IPS-20b (cell line): ENCODE results near the gene NTN1.

Experiments used
- H3K27ac ChIP-seq: one replicate; pipeline ENCODE4 v1.5.1; 2013; ENCODE audit warnings: low read length
- H3K27me3 ChIP-seq: 2 replicates; pipeline ENCODE4 v1.6.1; 2013; ENCODE audit warnings: mild to moderate bottlenecking, low read length, inconsistent platforms; ENCODE audit not compliant: insufficient read depth
- H3K36me3 ChIP-seq: 2 replicates; pipeline ENCODE4 v1.6.1; 2013; ENCODE audit warnings: low read depth, mild to moderate bottlenecking, inconsistent platforms, low read length, moderate library complexity; ENCODE audit not compliant: insufficient read depth
- H3K4me1 ChIP-seq: 2 replicates; pipeline ENCODE4 v1.6.1; 2013; ENCODE audit warnings: mild to moderate bottlenecking, control low read depth, inconsistent platforms, low read length, moderate library complexity; ENCODE audit not compliant: insufficient read depth
- H3K4me3 ChIP-seq: 2 replicates; pipeline ENCODE4 v1.5.1; 2013; ENCODE audit warnings: mild to moderate bottlenecking, low read length, inconsistent platforms
- H3K9ac ChIP-seq: 2 replicates; pipeline ENCODE4 v1.6.1; 2013; ENCODE audit warnings: low read depth, mild to moderate bottlenecking, inconsistent platforms, low read length, moderate library complexity
- H3K9me3 ChIP-seq: 2 replicates; pipeline ENCODE4 v1.6.1; 2013; ENCODE audit warnings: mild to moderate bottlenecking, low read depth, low read length, inconsistent platforms; ENCODE audit not compliant: insufficient read depth

The NTN1 gene

GRCh38 chr17:8995711-8996110 lies 25.6 kb upstream of the NTN1 start:
- no peak overlapping the region for H3K4me3 ChIP-seq
- H3K36me3 ChIP-seq, result no peaks in the 10 kb centered on the region
- no peak overlapping the region for H3K27ac ChIP-seq
- peaks cover 12% of the 10 kb centered on the region for H3K4me1 ChIP-seq
- H3K9ac ChIP-seq, result no peak overlapping the region
- no peaks in the 10 kb centered on the region for H3K9me3 ChIP-seq
- H3K27me3 ChIP-seq, result peaks cover 23% of the 10 kb centered on the region

DNA sequence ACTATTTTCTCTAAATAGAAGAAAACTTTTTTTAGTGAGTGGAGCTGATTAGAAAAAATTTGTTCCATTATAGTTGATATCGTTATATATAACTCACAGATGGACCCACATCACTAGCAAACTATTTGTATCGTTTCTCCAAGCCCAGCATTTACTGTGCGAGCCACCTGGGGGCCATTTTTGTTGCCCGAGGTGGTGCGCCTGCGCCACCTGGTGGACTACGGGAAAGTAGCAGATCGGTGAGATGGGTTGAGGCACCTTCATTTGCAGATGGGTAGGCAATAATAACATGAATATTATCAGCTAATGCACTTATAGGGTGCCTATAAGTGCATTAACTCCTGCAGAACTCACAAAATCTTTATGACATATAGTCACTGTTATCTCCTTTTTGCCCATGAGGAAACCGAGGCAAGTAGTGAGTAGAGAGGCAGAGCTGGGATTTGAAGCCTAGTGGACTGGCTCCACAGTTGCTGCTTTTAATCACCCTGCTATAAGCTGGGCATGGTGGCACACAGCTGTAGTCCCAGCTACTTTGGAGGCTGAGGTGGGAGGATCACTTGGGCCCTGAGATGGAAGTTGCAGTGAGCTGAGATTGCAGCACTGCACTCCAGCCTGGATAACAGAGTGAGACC lies 23.2 kb upstream of the NTN1 start:
- Histone ChIP-seq H3K27ac (no peak overlapping the region), H3K4me3 (no peak overlapping the region), H3K9me3 (no peaks in the 10 kb centered on the region), H3K9ac (no peak overlapping the region), H3K4me1 (peaks cover 12% of the 10 kb centered on the region), H3K36me3 (no peaks in the 10 kb centered on the region), H3K27me3 (peaks cover 47% of the 10 kb centered on the region)

DNA sequence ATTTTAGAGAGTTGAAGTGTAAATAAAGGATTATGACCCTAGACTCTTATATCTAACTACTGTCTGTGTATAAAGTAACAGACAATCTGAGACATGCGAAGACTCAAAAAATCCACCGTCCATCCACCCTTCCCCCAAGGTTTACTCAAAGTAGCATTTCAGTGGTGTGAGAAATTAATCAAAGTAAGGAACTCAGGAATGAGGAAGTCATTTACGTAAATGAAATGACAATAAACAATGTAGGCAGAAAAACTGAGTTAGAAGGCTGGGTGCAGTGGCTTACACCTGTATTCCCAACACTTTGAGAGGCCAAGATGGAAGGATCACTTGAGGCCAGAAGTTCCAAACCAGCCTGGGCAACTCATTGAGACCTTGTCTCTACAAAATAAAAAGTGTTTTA lies 19.8 kb upstream of the NTN1 start:
- Histone ChIP-seq H3K9ac (no peak overlapping the region), H3K4me3 (no peak overlapping the region), H3K27ac (no peak overlapping the region), H3K36me3 (no peaks in the 10 kb centered on the region), H3K4me1 (peaks cover 7% of the 10 kb centered on the region; the same call in 1 of the 2 replicates), H3K27me3 (peaks cover 72% of the 10 kb centered on the region), H3K9me3 (no peaks in the 10 kb centered on the region)

DNA sequence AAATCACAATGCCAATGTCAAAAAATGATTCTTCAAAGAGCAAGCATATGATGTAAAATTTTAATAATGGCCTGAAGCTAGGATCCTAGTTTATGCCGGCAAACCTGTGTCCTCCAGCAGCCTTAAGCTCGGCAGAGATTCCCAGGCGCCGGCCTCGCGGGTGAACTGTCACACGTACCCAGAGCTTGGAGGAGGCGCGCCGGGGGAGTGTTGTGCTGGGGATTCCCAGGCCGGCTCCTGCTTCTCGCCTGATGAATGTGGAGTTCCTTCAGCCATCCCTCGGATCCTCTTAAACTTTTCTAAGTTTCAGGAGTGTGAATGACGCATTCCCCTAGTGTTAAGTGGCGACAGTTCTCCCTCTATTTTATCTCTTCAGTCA lies 19.1 kb upstream of the NTN1 start:
- Histone ChIP-seq H3K4me3 (peak overlapping the region; percentile 43; the same call in 1 of the 2 replicates), H3K27me3 (peaks cover 79% of the 10 kb centered on the region), H3K9me3 (no peaks in the 10 kb centered on the region), H3K9ac (no peak overlapping the region), H3K36me3 (no peaks in the 10 kb centered on the region), H3K27ac (no peak overlapping the region), H3K4me1 (peaks cover 7% of the 10 kb centered on the region; the same call in 1 of the 2 replicates)

DNA sequence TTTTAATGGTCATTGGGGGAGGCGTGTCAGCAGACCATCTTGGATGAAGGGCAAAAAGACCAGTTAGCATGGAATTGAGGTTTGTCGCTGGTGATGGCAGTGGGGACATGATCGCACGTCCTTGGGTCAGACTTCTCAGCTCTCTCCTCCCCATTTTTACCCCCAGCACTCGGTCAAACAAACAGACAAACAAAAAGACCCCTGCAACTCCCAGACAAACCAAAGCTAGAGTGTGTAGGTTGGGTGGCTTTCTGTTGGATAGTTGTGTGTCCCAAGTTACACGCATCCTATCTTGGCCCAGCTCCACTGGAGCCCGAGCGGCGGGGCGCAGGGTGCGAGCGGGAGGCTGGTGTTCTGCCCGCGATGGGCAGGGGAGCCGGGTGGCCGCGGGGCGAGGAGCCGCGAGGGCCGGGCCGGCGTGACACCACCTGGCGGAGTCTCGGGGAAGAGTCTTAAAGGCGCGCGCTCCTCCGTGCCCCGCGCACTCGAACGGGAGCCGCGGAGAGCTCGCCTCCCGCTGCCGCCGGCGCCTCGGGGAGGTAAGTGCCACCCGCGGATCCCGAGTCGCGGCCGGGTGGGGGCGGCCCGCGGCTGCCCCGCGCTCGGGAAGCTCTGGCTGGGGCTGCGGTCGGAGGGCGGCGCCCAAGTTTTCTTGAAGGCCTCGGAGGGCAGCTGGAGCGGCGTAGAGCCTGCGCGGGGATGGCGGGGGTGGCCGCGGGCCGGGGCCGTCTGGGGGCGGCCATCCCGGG lies 18.5 kb upstream of the NTN1 start:
- Histone ChIP-seq H3K27ac (no peak overlapping the region), H3K27me3 (peaks cover 85% of the 10 kb centered on the region), H3K9me3 (no peaks in the 10 kb centered on the region), H3K4me1 (peaks cover 7% of the 10 kb centered on the region; the same call in 1 of the 2 replicates), H3K4me3 (peak overlapping the region; percentile 43; the same call in 1 of the 2 replicates), H3K36me3 (no peaks in the 10 kb centered on the region), H3K9ac (no peak overlapping the region)

- Histone ChIP-seq H3K27me3 (peaks cover 91% of the 10 kb centered on the region), H3K9me3 (no peaks in the 10 kb centered on the region), H3K36me3 (no peaks in the 10 kb centered on the region), H3K27ac (no peak overlapping the region), H3K4me3 (peak overlapping the region; percentile 48; the same call in 1 of the 2 replicates), H3K9ac (no peak overlapping the region), H3K4me1 (peaks cover 7% of the 10 kb centered on the region; the same call in 1 of the 2 replicates)
These were observed 17.8 kb upstream of the NTN1 start for GRCh38 chr17:9003355-9004131.

DNA sequence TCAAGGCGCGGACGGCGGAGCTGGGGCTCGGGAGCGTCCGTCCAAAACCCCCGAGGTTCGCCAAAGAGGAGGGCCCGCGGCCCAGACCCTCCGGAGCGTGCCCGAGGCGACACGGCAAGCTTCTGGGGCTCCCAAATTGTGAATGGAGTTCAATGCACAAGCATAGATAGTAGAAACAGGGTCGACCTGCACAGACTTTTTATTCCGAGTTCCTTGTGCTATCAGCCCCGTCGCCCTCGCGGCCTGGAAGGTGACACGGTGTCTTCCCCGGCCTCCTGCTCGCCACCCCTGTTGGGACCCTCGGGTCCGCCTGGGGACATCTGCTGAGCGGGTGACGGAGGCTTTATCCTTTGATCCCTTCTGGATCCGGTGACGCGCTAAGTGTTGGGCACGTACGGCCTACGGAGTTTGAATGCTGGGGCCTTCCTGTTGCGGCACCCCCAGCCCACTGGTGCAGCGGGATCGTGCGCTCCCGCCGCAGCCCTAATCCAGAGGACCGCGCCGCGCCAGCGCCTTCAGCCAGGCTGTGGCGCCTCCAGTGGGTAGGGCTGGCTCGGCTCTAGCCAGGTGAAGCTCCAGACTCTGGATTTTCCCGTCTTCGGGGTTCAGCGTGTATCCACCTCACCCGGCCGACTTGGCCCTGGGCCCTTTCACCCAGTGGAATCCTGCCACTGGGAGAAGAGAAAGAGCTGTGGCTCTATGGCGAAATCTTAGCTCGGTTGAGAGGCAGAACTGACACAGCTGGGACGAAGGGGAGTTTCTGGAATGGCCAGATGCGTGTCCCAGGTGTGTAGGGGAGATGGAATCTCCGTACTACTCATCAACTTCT lies 17.0 kb upstream of the NTN1 start:
- no peak overlapping the region for H3K9ac ChIP-seq
- peaks cover 99% of the 10 kb centered on the region for H3K27me3 ChIP-seq
- no peak overlapping the region for H3K27ac ChIP-seq
- no peaks in the 10 kb centered on the region for H3K36me3 ChIP-seq
- H3K9me3 ChIP-seq, result no peaks in the 10 kb centered on the region
- peaks cover 7% of the 10 kb centered on the region; the same call in 1 of the 2 replicates for H3K4me1 ChIP-seq
- peak overlapping the region; percentile 48; the same call in 1 of the 2 replicates for H3K4me3 ChIP-seq

GRCh38 chr17:9004961-9005285 lies 16.4 kb upstream of the NTN1 start:
- Histone ChIP-seq H3K9ac (no peak overlapping the region), H3K4me1 (peaks cover 7% of the 10 kb centered on the region; the same call in 1 of the 2 replicates), H3K27ac (no peak overlapping the region), H3K36me3 (no peaks in the 10 kb centered on the region), H3K9me3 (no peaks in the 10 kb centered on the region), H3K27me3 (peaks cover 99% of the 10 kb centered on the region), H3K4me3 (peak overlapping the region; percentile 48; the same call in 1 of the 2 replicates)

DNA sequence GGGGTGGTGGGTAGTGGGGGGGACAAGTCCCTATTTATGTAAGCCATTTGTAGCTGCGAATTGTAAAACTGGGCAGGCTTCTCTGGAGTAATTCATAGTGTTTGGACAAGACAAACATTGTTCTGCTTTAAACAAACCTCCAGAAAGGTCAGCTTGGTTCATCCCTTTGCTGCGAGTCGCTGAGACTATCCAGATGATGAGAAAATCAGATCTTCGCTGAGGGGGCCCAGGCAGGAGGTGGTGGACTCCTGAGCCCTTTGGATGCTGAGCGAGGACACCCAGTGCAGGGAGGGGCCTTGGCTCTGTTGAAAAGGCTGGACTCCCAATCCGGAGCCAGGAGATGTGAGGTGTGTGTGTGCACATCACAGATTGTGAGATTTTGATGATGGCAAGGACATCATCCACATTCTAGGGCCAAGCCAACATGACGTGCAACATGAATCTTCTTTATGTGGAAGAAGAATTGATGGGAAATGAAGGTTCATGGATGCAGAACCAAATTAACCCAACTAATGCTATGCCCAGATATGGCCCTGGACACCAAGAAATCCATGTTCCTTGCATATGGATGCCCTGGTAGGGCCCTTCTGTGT lies 15.0 kb upstream of the NTN1 start:
- peaks cover 7% of the 10 kb centered on the region; the same call in 1 of the 2 replicates for H3K4me1 ChIP-seq
- no peaks in the 10 kb centered on the region for H3K36me3 ChIP-seq
- no peak overlapping the region for H3K9ac ChIP-seq
- H3K4me3 ChIP-seq, result no peak overlapping the region
- no peaks in the 10 kb centered on the region for H3K9me3 ChIP-seq
- no peak overlapping the region for H3K27ac ChIP-seq
- H3K27me3 ChIP-seq, result peaks cover 99% of the 10 kb centered on the region

GRCh38 chr17:9007052-9007714 lies 14.1 kb upstream of the NTN1 start:
- Histone ChIP-seq H3K9me3 (no peaks in the 10 kb centered on the region), H3K4me1 (peaks cover 7% of the 10 kb centered on the region; the same call in 1 of the 2 replicates), H3K9ac (no peak overlapping the region), H3K27ac (no peak overlapping the region), H3K36me3 (no peaks in the 10 kb centered on the region), H3K4me3 (no peak overlapping the region), H3K27me3 (peaks cover 92% of the 10 kb centered on the region)
